GM19372 (cell line): Measurements from ENCODE around the gene B4GAT1.
A peak's percentile ranks its signal among the peaks of the same experiment; 100 is the strongest.
"Not testable (repeated sequence)": the region's sequence is repeated elsewhere in the genome, so short reads cannot be mapped to it uniquely, and the experiment has no call there.

Experiments
- ATAC-seq: cut with Tn5 transposase; IDR thresholded peaks from one replicate; pipeline ENCODE4 v1.9.1; 2021; ENCODE audit warnings: mild to moderate bottlenecking, low read depth, moderate library complexity; ENCODE audit not compliant: unreplicated experiment

The B4GAT1 gene

GRCh38 chr11:66312549-66313320 lies 34.7 kb downstream of the B4GAT1 start:
- peak; percentile 50 for ATAC-seq

GRCh38 chr11:66311965-66312548 lies 35.4 kb downstream of the B4GAT1 start:
- peak; percentile 70 for ATAC-seq

DNA sequence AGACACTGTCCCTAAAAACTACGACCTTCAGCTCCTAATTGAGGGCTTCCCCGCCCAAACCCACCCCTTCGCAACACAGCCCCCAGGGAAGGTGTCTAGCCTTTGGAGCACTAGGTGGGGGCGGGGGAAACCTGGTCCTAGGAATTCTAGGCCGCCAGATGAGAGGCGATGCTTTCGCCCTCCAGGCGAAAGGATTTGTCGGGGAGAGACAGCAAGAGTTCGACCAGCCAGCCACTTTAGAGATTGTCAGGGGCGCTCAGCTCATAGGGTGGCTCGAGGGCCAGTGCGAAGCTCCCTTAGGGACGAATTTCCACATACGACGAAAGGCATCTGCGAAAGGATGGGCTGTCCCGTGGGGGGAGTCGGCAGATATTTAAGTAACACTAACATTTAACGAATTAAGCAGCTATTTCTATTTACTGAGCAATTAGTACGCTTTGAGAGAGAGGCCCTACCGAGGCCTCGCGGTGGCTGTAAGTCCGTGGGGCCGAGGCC lies 35.9 kb downstream of the B4GAT1 start:
- no peak for ATAC-seq

DNA sequence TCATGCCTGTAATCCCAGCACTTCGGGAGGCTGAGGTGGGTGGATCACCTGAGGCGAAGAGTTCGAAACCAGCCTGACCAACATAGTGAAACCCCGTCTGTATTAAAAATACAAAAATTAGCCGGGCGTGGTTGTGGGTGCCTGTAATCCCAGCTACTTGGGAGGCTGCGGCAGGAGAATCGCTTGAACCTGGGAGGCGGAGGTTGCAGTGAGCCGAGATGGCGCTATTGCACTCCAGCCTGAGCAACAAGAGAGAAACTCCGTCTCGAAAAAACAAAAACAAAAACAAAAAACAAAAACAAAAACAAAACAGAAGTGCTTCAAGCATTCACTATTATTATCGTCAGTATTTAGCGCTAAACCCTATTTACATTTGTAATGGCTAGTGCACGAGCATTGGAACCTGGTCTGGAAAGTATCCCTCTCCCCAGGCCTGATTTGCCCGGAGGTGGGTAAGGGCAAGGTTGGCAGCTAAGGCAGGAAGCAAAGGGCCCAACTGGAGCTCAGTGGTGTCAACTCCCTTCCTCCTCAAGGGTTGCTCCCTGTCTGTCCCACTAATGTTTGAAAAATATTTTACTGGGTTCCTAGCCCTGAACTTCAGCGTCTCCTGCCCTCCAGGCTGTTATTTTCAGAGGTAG lies 36.5 kb downstream of the B4GAT1 start:
- not testable (repeated sequence) for ATAC-seq

DNA sequence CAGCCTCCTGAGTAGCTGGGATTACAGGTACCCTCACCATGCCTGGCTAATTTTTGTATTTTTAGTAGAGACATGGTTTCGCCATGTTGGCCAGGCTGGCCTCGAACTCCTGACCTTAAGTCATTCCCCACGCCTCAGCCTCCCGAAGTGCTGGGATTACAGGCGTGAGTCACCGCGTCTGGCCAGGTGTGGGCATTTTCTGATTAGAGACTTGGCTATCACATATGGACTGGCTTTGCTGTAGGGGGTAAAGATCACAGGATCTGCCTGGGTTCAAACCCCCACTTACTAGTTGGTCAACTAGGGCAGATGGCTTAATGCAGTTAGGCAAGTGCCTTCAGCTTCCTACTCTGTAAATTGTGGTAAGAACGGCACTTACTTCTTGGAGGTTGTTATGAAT lies 37.1 kb downstream of the B4GAT1 start:
- no peak for ATAC-seq

GRCh38 chr11:66309475-66309874 lies 38.0 kb downstream of the B4GAT1 start:
- no peak for ATAC-seq

- ATAC-seq, result no peak
Measured at GRCh38 chr11:66302656-66303055, 44.8 kb downstream of the B4GAT1 start.

- no peak for ATAC-seq
Measured at GRCh38 chr11:66299186-66299585, 48.2 kb downstream of the B4GAT1 start.

- no peak for ATAC-seq
Measured at GRCh38 chr11:66297610-66298009, 49.8 kb downstream of the B4GAT1 start.
